K562 (cell line): ENCODE data around the gene GABRR2. TPM values are rescaled to one million over a fixed set of nuclear protein-coding genes. Genes with fewer than 3 reads are reported as not detected.

Experiments
- CXXC5 ChIP-seq: fragments of 250-450 bp; sonication (Bioruptor Pico); IDR thresholded peaks from 2 replicates; pipeline ENCODE4 v1.8.0; 2022; ENCODE audit warnings: inconsistent platforms, mild to moderate bottlenecking, moderate library complexity
- EP400 ChIP-seq: fragments of 450-650 bp; IDR thresholded peaks from 2 replicates; pipeline ENCODE4 v1.6.1; 2017; ENCODE audit warnings: antibody characterized with exemption, mild to moderate bottlenecking, moderate library complexity
- HNRNPH1 ChIP-seq: fragments of 200-400 bp; formaldehyde crosslinking; optimal IDR thresholded peaks from 2 replicates; pipeline ENCODE3; 2017; ENCODE audit warnings: low read depth, mild to moderate bottlenecking, low read length, moderate library complexity
- MCM2 ChIP-seq: fragments of 450-650 bp; IDR thresholded peaks from 2 replicates; pipeline ENCODE4 v1.6.1; 2017; ENCODE audit warnings: low read depth, mild to moderate bottlenecking
- NBN ChIP-seq: fragments of 450-650 bp; IDR thresholded peaks from 2 replicates; pipeline ENCODE4 v1.6.1; 2016; ENCODE audit warnings: low read depth, mild to moderate bottlenecking
- NR4A1 ChIP-seq, 2 experiments: fragments of 250-450 bp in 1 of 2; fragments of 450-650 bp in 1 of 2; sonication (Bioruptor Pico) in 1 of 2; IDR thresholded peaks; 2 replicates each; pipeline versions ENCODE4 v1.4.0 to v1.6.1; 2016 to 2020; ENCODE audit warnings: mild to moderate bottlenecking in 2 of 2, missing compliant biosample characterization in 1 of 2, missing genetic modification characterization in 1 of 2, moderate library complexity in 1 of 2
- NRF1 ChIP-seq, 2 experiments: fragments of 450-650 bp; IDR thresholded peaks in 1 of 2; conservative IDR thresholded peaks in 1 of 2; 2 replicates each; pipeline ENCODE4 v1.6.1; 2014; ENCODE audit warnings: mild to moderate bottlenecking in 2 of 2
- PHF21A ChIP-seq: fragments of 450-650 bp; IDR thresholded peaks from 2 replicates; pipeline ENCODE4 v1.6.1; 2017; ENCODE audit warnings: low read depth, borderline replicate concordance
- PHTF2 ChIP-seq: fragments of 250-450 bp; sonication (Bioruptor Pico); IDR thresholded peaks from 2 replicates; pipeline ENCODE4 v1.5.0; 2021; ENCODE audit warnings: mild to moderate bottlenecking
- RFX5 ChIP-seq: IDR thresholded peaks from 2 replicates; pipeline ENCODE4 v1.6.1; 2011; ENCODE audit warnings: low read depth, mild to moderate bottlenecking, improper control_type of control experiment, low read length
- RNF2 ChIP-seq: sonication (generic); IDR thresholded peaks from 2 replicates; pipeline ENCODE4 v1.6.1; 2016
- SIN3A ChIP-seq, 2 experiments: fragments of 150-350 bp in 1 of 2; IDR thresholded peaks; 2 replicates each; pipeline ENCODE4 v1.6.1; 2011 to 2016; ENCODE audit warnings: borderline replicate concordance in 2 of 2, low read depth in 2 of 2, low read length in 2 of 2, mild to moderate bottlenecking in 2 of 2, moderate library complexity in 2 of 2; ENCODE audit not compliant: control insufficient read depth in 1 of 2
- TEAD4 ChIP-seq, 2 experiments: sonication (generic) in 1 of 2; formaldehyde crosslinking in 1 of 2; IDR thresholded peaks; 2 replicates each; pipeline versions ENCODE4 v1.6.1 to v1.8.0; 2012 to 2022; ENCODE audit warnings: borderline replicate concordance in 1 of 2, inconsistent platforms in 1 of 2, low read length in 1 of 2, mild to moderate bottlenecking in 1 of 2, missing genetic modification reagents in 1 of 2
- ZFX ChIP-seq: sonication (generic); formaldehyde crosslinking; IDR thresholded peaks from 2 replicates; pipeline ENCODE4 v1.8.0; 2022; ENCODE audit warnings: mild to moderate bottlenecking, missing genetic modification reagents, moderate library complexity
- ZKSCAN8 ChIP-seq: fragments of 200-800 bp; sonication (Bioruptor generic); IDR thresholded peaks from 2 replicates; pipeline ENCODE4 v1.6.1; 2016; ENCODE audit warnings: missing genetic modification characterization, missing compliant biosample characterization
- polyA plus RNA-seq, 8 experiments: library from polyadenylated mRNA; depleted of rRNA in 4 of 8; stranded (reverse) in 5 of 8; unstranded in 3 of 8; fragments of >200 nt; fragmentation: Nextera tagmentation in 2 of 8; fragmentation: Illumina TruSeq in 1 of 8; extraction: Ambion mirVana in 2 of 8; extraction: Trizol in 1 of 8; gene quantifications; 2 replicates each; pipeline versions ENCODE4 v1.2.1 to v1.2.3, GENCODE V29; 2011 to 2014; ENCODE audit warnings: inconsistent platforms in 1 of 8, missing spikeins in 1 of 8
- total RNA-seq, 7 experiments: library from RNA; depleted of rRNA in 6 of 7; stranded (reverse); fragments of >200 nt in 6 of 7; fragmentation: Illumina TruSeq in 2 of 7; extraction: Trizol in 2 of 7; gene quantifications; 2 replicates each; pipeline versions ENCODE4 v1.2.1 to v1.2.3, GENCODE V29; 2011 to 2021; ENCODE audit warnings: low replicate concordance in 1 of 7
- TF ChIP-seq, protein P1 (sequence below): sonication (generic); formaldehyde crosslinking; IDR thresholded peaks from 2 replicates; pipeline ENCODE4 v1.8.0; 2022; ENCODE audit warnings: mild to moderate bottlenecking, missing genetic modification reagents
- TF ChIP-seq, protein P2 (sequence below), 2 experiments: fragments of 200-800 bp in 1 of 2; sonication (Bioruptor generic) in 1 of 2; sonication (generic) in 1 of 2; formaldehyde crosslinking in 1 of 2; IDR thresholded peaks in 1 of 2; conservative IDR thresholded peaks in 1 of 2; 2 replicates each; pipeline versions ENCODE4 v1.5.0 to v1.6.1; 2016 to 2020; ENCODE audit warnings: missing compliant biosample characterization in 1 of 2, missing genetic modification characterization in 1 of 2, missing genetic modification reagents in 1 of 2
- TF ChIP-seq, protein P3 (sequence below): fragments of 450-650 bp; IDR thresholded peaks from 2 replicates; pipeline ENCODE4 v1.6.1; 2017; ENCODE audit warnings: antibody characterized with exemption
- TF ChIP-seq, protein P4 (sequence below): sonication (generic); formaldehyde crosslinking; IDR thresholded peaks from 2 replicates; pipeline ENCODE4 v1.9.0; 2022; ENCODE audit warnings: mild to moderate bottlenecking, missing genetic modification reagents

GABRR2 gene
- total and polyA plus RNA-seq, 9 of the 15 experiments (the other 6 are each of a cell fraction or from before 2014, with no cell fraction given): 0.09 to 0.13 (median 0.10) TPM; not detected in 6

DNA sequence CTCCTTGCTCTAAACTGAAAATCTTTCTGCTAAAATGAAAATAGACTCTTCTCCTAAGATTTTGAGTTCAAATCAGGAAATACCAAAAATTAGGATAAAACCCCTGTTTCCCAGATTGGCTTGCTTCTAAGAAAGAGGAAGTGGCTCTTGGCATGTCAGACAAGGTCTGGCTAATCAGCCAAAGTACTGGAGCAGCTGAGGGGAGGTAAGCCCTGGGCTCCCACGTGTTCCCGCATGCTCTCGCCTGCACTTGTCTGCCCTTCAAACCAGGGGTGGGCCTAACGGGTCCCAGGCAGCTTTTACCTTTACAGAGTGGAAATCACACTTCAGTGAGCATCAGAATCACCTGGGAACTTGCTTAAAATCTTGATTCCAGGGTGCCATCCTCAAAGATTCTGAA is 54.8 kb downstream of the GABRR2 start (continued):
- TF ChIP-seq MCM2 (no peak), PHTF2 (CRISPR knock-in tag) (no peak), PHF21A (no peak), TEAD4 (IDR thresholded peaks at IDR 0.05; ENCODE audit: low read length) (peak; percentile 69; the same call in 1 of the 2 replicates), TEAD4 (CRISPR knock-in tag; IDR thresholded peaks at IDR 0.05; ENCODE audit: borderline replicate concordance) (no peak), NR4A1 (CRISPR knock-in tag; IDR thresholded peaks at IDR 0.05) (no peak), NR4A1 (tag; IDR thresholded peaks at IDR 0.05) (no peak), ZFX (CRISPR knock-in tag) (peak; percentile 71), NRF1 (conservative IDR thresholded peaks at IDR 0.05 in 1 of 2, IDR thresholded peaks at IDR 0.05 in 1 of 2) (peak in 1 of 2 experiments; percentile 32; a peak in 1 of 4 replicates), EP400 (0 out of 2 replicates have a peak, but pooled peaks have one; percentile 24), RNF2 (peak; percentile 49; the same call in 1 of the 2 replicates), ZKSCAN8 (0 out of 2 replicates have a peak, but pooled peaks have one; percentile 34), NBN (no peak), RFX5 (no peak), SIN3A (IDR thresholded peaks at IDR 0.05; ENCODE audit: borderline replicate concordance in 2 of 2, control insufficient read depth in 1 of 2, low read depth in 2 of 2, low read length in 2 of 2) (no peak), HNRNPH1 (no peak), CXXC5 (peak; percentile 37)
- TF ChIP-seq, protein P1, sequence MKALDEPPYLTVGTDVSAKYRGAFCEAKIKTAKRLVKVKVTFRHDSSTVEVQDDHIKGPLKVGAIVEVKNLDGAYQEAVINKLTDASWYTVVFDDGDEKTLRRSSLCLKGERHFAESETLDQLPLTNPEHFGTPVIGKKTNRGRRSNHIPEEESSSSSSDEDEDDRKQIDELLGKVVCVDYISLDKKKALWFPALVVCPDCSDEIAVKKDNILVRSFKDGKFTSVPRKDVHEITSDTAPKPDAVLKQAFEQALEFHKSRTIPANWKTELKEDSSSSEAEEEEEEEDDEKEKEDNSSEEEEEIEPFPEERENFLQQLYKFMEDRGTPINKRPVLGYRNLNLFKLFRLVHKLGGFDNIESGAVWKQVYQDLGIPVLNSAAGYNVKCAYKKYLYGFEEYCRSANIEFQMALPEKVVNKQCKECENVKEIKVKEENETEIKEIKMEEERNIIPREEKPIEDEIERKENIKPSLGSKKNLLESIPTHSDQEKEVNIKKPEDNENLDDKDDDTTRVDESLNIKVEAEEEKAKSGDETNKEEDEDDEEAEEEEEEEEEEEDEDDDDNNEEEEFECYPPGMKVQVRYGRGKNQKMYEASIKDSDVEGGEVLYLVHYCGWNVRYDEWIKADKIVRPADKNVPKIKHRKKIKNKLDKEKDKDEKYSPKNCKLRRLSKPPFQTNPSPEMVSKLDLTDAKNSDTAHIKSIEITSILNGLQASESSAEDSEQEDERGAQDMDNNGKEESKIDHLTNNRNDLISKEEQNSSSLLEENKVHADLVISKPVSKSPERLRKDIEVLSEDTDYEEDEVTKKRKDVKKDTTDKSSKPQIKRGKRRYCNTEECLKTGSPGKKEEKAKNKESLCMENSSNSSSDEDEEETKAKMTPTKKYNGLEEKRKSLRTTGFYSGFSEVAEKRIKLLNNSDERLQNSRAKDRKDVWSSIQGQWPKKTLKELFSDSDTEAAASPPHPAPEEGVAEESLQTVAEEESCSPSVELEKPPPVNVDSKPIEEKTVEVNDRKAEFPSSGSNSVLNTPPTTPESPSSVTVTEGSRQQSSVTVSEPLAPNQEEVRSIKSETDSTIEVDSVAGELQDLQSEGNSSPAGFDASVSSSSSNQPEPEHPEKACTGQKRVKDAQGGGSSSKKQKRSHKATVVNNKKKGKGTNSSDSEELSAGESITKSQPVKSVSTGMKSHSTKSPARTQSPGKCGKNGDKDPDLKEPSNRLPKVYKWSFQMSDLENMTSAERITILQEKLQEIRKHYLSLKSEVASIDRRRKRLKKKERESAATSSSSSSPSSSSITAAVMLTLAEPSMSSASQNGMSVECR (CRISPR knock-in tag): no peak
- TF ChIP-seq, protein P2, sequence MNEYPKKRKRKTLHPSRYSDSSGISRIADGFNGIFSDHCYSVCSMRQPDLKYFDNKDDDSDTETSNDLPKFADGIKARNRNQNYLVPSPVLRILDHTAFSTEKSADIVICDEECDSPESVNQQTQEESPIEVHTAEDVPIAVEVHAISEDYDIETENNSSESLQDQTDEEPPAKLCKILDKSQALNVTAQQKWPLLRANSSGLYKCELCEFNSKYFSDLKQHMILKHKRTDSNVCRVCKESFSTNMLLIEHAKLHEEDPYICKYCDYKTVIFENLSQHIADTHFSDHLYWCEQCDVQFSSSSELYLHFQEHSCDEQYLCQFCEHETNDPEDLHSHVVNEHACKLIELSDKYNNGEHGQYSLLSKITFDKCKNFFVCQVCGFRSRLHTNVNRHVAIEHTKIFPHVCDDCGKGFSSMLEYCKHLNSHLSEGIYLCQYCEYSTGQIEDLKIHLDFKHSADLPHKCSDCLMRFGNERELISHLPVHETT (CRISPR knock-in tag; conservative IDR thresholded peaks at IDR 0.05 in 1 of 2, IDR thresholded peaks at IDR 0.05 in 1 of 2): 0 out of 4 replicates have a peak, but pooled peaks of 1 of the 2 experiments have one; percentile 26
- TF ChIP-seq, protein P3, sequence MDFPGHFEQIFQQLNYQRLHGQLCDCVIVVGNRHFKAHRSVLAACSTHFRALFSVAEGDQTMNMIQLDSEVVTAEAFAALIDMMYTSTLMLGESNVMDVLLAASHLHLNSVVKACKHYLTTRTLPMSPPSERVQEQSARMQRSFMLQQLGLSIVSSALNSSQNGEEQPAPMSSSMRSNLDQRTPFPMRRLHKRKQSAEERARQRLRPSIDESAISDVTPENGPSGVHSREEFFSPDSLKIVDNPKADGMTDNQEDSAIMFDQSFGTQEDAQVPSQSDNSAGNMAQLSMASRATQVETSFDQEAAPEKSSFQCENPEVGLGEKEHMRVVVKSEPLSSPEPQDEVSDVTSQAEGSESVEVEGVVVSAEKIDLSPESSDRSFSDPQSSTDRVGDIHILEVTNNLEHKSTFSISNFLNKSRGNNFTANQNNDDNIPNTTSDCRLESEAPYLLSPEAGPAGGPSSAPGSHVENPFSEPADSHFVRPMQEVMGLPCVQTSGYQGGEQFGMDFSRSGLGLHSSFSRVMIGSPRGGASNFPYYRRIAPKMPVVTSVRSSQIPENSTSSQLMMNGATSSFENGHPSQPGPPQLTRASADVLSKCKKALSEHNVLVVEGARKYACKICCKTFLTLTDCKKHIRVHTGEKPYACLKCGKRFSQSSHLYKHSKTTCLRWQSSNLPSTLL: no peak
- TF ChIP-seq, protein P4, sequence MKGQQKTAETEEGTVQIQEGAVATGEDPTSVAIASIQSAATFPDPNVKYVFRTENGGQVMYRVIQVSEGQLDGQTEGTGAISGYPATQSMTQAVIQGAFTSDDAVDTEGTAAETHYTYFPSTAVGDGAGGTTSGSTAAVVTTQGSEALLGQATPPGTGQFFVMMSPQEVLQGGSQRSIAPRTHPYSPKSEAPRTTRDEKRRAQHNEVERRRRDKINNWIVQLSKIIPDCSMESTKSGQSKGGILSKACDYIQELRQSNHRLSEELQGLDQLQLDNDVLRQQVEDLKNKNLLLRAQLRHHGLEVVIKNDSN: peak; percentile 46; the same call in 1 of the 2 replicates
